Measurements from ENCODE around the gene SLC6A12. TPM values are rescaled to one million over a fixed set of nuclear protein-coding genes. Genes with fewer than 3 reads are reported as not detected.

Gene SLC6A12
- 1 to 10 TPM in 3 of 6 donors, under 1 TPM in 3; 0.37 to 1.9 (median 1.1) TPM for total RNA-seq
- 1 to 10 TPM; 4.8 to 8.4 TPM for polyA plus RNA-seq

- ATAC-seq (peak in 1 of 4 donors; percentile 6), DNase-seq (peak in 1 of 6 donors; percentile 42), FAIRE-seq (no peak)
- no peak within 1 kb of the TSS for H3K4me3 ChIP-seq
- intact Hi-C loops (cut with DNase I), result no loop called here
- no peaks in the 10 kb centered on the region for H3K27me3 ChIP-seq
- H3K36me3 ChIP-seq, result no peaks in the 10 kb centered on the region
- peaks cover 0 to 7% (median 5%) of the 10 kb centered on the region in 3 donors for H3K4me1 ChIP-seq
- 63 to 65% methylated on average over 14 of the region's 14 CpGs for WGBS, 2 donors
- H3K27ac ChIP-seq, result no peak within 1 kb of the TSS
- H3K9me3 ChIP-seq, result no peaks in the 10 kb centered on the region
- no peak for TF ChIP-seq CTCF (IDR thresholded peaks at IDR 0.05)
These were observed at the start of gene SLC6A12 for GRCh38 chr12:214003-214741. TSS of gene SLC6A12 (minus strand) at chr12:214157. CDS start at chr12:209986, 4,171 bp downstream.

DNA sequence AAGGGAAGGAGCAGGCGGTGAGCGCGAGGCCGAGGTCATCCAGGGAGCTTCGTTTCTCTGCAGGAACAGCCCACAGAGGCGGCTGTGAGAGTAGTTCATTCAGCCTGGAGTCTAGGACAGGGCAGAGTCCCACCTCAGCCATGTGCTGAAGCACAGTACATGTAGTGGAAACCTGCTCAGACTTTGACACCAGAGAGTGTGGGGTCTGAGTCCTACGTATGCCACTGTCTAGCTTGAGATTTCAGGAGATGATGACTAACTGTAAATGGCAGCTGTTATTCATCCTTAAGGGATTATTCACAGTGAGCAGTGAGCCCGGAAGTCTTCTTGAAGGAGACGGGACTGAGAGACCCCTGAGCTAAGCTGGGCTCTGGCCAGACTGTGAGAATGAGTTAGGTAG, 49.6 kb upstream of the SLC6A12 start:
- intact Hi-C loops (cut with DNase I), result no loop called here
- Histone ChIP-seq H3K27me3 (peaks cover 0 to 10% (median 0%) of the 10 kb centered on the region in 4 donors), H3K36me3 (no peaks in the 10 kb centered on the region), H3K9me3 (no peaks in the 10 kb centered on the region), H3K4me3 (no peak overlapping the region), H3K4me1 (no peaks in the 10 kb centered on the region), H3K27ac (no peak overlapping the region)
- FAIRE-seq (no peak), ATAC-seq (no peak), DNase-seq (no peak)
- no peak for TF ChIP-seq CTCF (IDR thresholded peaks at IDR 0.05)
- 77 to 87% methylated on average over 9 of the region's 9 CpGs for WGBS, 2 donors

GRCh38 chr12:262817-263216, 48.9 kb upstream of the SLC6A12 start, which contains the start of gene SLC6A13:
TSS of gene SLC6A13 (minus strand) at chr12:262836. CDS start at chr12:260052, 2,784 bp downstream.
- TF ChIP-seq CTCF (IDR thresholded peaks at IDR 0.05), result no peak
- 8% methylated on average over 7 of the region's 7 CpGs for WGBS, 2 donors
- DNase-seq, result no peak
- Histone ChIP-seq H3K9me3 (no peaks in the 10 kb centered on the region), H3K27ac (no peak within 1 kb of the TSS), H3K36me3 (no peaks in the 10 kb centered on the region), H3K4me3 (no peak within 1 kb of the TSS), H3K4me1 (no peaks in the 10 kb centered on the region), H3K27me3 (peaks cover 0 to 10% (median 0%) of the 10 kb centered on the region in 4 donors)
- peak in 1 of 4 donors; percentile 19 for ATAC-seq
- intact Hi-C loops (cut with DNase I), result no loop called here
- no peak for FAIRE-seq

DNA sequence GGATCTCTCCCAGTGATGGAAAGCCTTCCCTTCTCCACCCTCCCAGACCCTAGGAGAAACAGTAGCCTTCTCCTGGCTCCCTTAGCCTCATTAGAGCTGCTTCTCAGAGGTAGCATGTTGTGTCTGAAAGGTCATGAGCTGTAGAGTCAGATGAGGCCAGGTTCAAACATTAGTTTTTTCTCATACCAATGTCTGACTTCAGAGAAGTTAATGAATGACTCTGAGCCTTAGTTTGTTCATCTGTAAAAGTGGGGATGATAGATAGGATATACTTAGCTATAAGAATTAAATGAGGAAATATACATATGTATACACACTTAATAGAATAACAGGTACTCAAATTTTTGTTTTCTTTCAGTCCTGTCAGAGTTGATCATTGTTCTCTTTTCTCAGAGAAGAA, 48.2 kb upstream of the SLC6A12 start:
- H3K4me1 ChIP-seq, result no peaks in the 10 kb centered on the region
- TF ChIP-seq CTCF (IDR thresholded peaks at IDR 0.05), result no peak
- no peaks in the 10 kb centered on the region for H3K9me3 ChIP-seq
- H3K4me3 ChIP-seq, result no peak overlapping the region
- H3K27me3 ChIP-seq, result peaks cover 0 to 9% (median 0%) of the 10 kb centered on the region in 4 donors
- FAIRE-seq (no peak), DNase-seq (no peak), ATAC-seq (no peak)
- H3K27ac ChIP-seq, result no peak overlapping the region
- H3K36me3 ChIP-seq, result no peaks in the 10 kb centered on the region
- intact Hi-C loops (cut with DNase I), result no loop called here

Measured in pancreas (tissue), 10 donors.